ENCODE measurements around the gene KCNQ1.

GRCh38 chr11:2396471-2396870, 48.3 kb upstream of the KCNQ1 start:
- TF ChIP-seq CTCF (IDR thresholded peaks at IDR 0.05) (no peak), POLR2A (IDR thresholded peaks at IDR 0.05) (no peak), POLR2AphosphoS5 (IDR thresholded peaks at IDR 0.05; ENCODE audit: insufficient read depth in 1 of 2, low read depth in 1 of 2) (no peak)
